Activated T-helper 17 cell treated with anti-CD3 and anti-CD28 coated beads, Interleukin-2, amount 50 U/mL, for 72 hours (primary cell): Measurements from ENCODE around the gene RDH13. TPM values are rescaled to one million over a fixed set of nuclear protein-coding genes. Genes with fewer than 3 reads are reported as not detected.
"Not testable (repeated sequence)": the region's sequence is repeated elsewhere in the genome, so short reads cannot be mapped to it uniquely, and the experiment has no call there.

Experiments used
- ATAC-seq: fragments of 150-1000 bp; cut with Tn5 transposase; replicated peaks from 2 replicates; pipeline ENCODE4 v1.10.0; 2021; ENCODE audit warnings: mild to moderate bottlenecking, moderate library complexity
- H3K27ac Mint-ChIP-seq: one replicate; pipeline ENCODE4 v1.8.0; 2022; ENCODE audit warnings: mixed read lengths
- H3K27me3 Mint-ChIP-seq: one replicate; pipeline ENCODE4 v1.8.0; 2022; ENCODE audit warnings: mixed read lengths
- H3K36me3 Mint-ChIP-seq: one replicate; pipeline ENCODE4 v1.8.0; 2022; ENCODE audit warnings: low read depth, mild to moderate bottlenecking, mixed read lengths
- H3K4me1 Mint-ChIP-seq: one replicate; pipeline ENCODE4 v1.8.0; 2022; ENCODE audit warnings: mixed read lengths
- H3K4me3 Mint-ChIP-seq: one replicate; pipeline ENCODE4 v1.8.0; 2022; ENCODE audit warnings: mild to moderate bottlenecking, mixed read lengths
- H3K9me3 Mint-ChIP-seq: one replicate; pipeline ENCODE4 v1.8.0; 2022; ENCODE audit warnings: mixed read lengths
- total RNA-seq, 2 donors: library from RNA; stranded (reverse); gene quantifications; one replicate each; pipeline ENCODE4 v1.2.3, GENCODE V29; 2022

RDH13 gene
- total RNA-seq, 2 donors from 2014 or later: 20.4 to 25.0 TPM

DNA sequence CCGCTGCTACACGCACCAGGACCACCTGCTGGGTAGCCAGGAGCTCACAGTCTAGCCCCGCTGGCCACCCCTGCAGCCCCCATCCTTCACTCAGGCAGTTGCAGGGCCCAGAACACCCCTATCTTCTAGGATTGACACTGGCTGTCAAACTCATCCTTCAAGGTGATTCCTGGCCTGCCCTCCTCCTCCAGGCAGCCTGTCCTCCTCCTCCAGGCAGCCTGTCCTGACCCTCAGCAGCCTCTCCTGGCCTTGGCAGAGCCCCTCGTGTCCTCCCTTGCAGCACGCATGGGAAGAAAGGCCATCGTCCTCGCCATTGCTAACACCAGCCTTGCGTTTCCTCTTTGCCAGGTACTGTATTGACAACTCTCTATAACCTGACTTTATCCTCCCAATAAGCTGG is 9.0 kb upstream of the RDH13 start:
- peaks cover 18% of the 10 kb centered on the region for H3K4me1 Mint-ChIP-seq
- H3K27ac Mint-ChIP-seq: no peak overlapping the region
- no peaks in the 10 kb centered on the region for H3K9me3 Mint-ChIP-seq
- H3K4me3 Mint-ChIP-seq: no peak overlapping the region
- H3K27me3 Mint-ChIP-seq: peaks cover 33% of the 10 kb centered on the region
- no peaks in the 10 kb centered on the region for H3K36me3 Mint-ChIP-seq
- no peak for ATAC-seq

- H3K4me3 Mint-ChIP-seq: peak overlapping the region; percentile 28
- peaks cover 18% of the 10 kb centered on the region for H3K4me1 Mint-ChIP-seq
- H3K9me3 Mint-ChIP-seq: no peaks in the 10 kb centered on the region
- ATAC-seq: peak; percentile 90
- peaks cover 37% of the 10 kb centered on the region for H3K27me3 Mint-ChIP-seq
- H3K36me3 Mint-ChIP-seq: no peaks in the 10 kb centered on the region
- H3K27ac Mint-ChIP-seq: no peak overlapping the region
Measured at GRCh38 chr19:55071129-55071502, 8.2 kb upstream of the RDH13 start.

DNA sequence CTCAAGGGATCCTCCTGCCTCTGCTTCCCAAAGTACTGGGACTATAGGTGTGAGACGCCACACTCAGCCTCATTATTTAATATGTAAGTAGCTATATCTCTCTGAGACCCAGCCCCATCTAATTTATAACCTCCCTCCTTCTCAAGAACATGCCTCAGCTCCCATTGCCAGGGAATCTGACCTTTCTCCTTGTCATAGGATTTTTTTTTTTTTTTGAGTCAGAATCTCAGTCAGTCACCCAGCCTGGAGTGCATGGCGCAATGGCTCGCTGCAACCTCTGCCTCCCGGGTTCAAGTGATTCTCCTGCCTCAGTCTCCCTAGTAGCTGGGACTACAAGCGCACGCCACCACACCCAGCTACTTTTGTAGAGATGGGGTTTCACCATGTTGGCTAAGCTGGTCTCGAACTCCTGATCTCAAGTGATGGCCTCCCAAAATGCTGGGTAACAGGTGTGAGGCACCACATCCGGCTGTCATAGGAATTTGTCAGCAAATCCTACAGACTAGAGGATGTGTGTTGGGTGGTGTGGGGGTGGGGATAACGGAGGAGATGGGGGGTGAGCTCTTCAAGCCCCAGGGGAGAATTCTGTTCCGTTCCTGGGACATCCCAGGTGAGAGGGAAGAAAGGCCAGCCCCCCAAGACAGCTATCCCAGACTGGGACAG is 7.6 kb upstream of the RDH13 start:
- Mint-ChIP-seq H3K27ac (no peak overlapping the region), H3K4me1 (peaks cover 18% of the 10 kb centered on the region), H3K27me3 (peaks cover 39% of the 10 kb centered on the region), H3K9me3 (no peaks in the 10 kb centered on the region), H3K4me3 (peak overlapping the region; percentile 28), H3K36me3 (no peaks in the 10 kb centered on the region)
- ATAC-seq: peak; percentile 32

- H3K27me3 Mint-ChIP-seq: peaks cover 39% of the 10 kb centered on the region
- peak overlapping the region; percentile 60 for H3K4me3 Mint-ChIP-seq
- no peaks in the 10 kb centered on the region for H3K9me3 Mint-ChIP-seq
- H3K4me1 Mint-ChIP-seq: peaks cover 18% of the 10 kb centered on the region
- no peaks in the 10 kb centered on the region for H3K36me3 Mint-ChIP-seq
- peak overlapping the region; percentile 8 for H3K27ac Mint-ChIP-seq
- ATAC-seq: no peak
Measured at GRCh38 chr19:55069865-55070197, 6.9 kb upstream of the RDH13 start.

GRCh38 chr19:55068950-55069864 is 6.3 kb upstream of the RDH13 start:
- Mint-ChIP-seq H3K4me3 (peak overlapping the region; percentile 60), H3K27me3 (peaks cover 39% of the 10 kb centered on the region)

GRCh38 chr19:55067869-55068268 is 4.9 kb upstream of the RDH13 start:
- Mint-ChIP-seq H3K36me3 (no peaks in the 10 kb centered on the region), H3K4me1 (peaks cover 18% of the 10 kb centered on the region), H3K4me3 (peak overlapping the region; percentile 30), H3K27ac (no peak overlapping the region), H3K27me3 (peaks cover 39% of the 10 kb centered on the region), H3K9me3 (no peaks in the 10 kb centered on the region)
- ATAC-seq: no peak

More at GRCh38 chr19:55068950-55069864, 6.3 kb upstream of the RDH13 start:
- peaks cover 18% of the 10 kb centered on the region for H3K4me1 Mint-ChIP-seq
- no peaks in the 10 kb centered on the region for H3K9me3 Mint-ChIP-seq
- peak; percentile 64 for ATAC-seq
- H3K36me3 Mint-ChIP-seq: no peaks in the 10 kb centered on the region
- peak overlapping the region; percentile 8 for H3K27ac Mint-ChIP-seq

DNA sequence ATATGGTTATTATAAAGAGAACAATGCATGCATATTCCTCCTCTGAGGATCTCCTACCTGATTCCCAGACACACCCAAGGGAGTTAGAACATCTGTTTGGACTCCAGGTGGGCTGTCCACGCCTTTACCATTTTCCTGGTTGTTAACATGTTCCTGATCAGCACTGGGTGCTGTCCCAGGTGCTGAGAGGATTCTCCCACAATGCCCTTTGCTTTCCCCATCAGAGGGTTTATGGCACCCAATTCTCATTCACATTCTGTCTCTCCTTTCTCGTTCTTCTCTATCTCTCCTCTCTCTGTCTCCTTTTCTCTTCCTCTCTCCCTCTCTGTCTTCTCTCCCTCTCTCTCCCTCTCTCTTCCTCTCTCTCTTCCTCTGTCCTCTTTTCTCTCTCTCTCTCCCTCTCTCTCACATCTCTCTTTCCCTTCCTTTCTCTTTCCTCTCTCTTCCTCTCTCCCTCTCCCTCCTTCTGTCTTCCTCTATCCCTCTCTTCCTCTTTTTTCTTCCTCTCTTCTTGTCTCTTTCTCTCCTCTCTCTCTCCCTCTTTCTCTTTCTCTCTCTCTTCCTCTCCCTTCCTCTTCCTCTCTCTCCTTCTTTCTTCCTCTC is 3.3 kb upstream of the RDH13 start:
- no peaks in the 10 kb centered on the region for H3K36me3 Mint-ChIP-seq
- no peak overlapping the region for H3K4me3 Mint-ChIP-seq
- no peak overlapping the region for H3K27ac Mint-ChIP-seq
- H3K27me3 Mint-ChIP-seq: peaks cover 32% of the 10 kb centered on the region
- H3K4me1 Mint-ChIP-seq: peaks cover 18% of the 10 kb centered on the region
- H3K9me3 Mint-ChIP-seq: no peaks in the 10 kb centered on the region
- ATAC-seq: no peak

GRCh38 chr19:55065516-55065915 is 2.6 kb upstream of the RDH13 start:
- not testable (repeated sequence) for H3K4me3 Mint-ChIP-seq, H3K27ac Mint-ChIP-seq, H3K36me3 Mint-ChIP-seq, H3K9me3 Mint-ChIP-seq, ATAC-seq
- Mint-ChIP-seq H3K27me3 (peaks cover 30% of the 10 kb centered on the region), H3K4me1 (peaks cover 16% of the 10 kb centered on the region)

DNA sequence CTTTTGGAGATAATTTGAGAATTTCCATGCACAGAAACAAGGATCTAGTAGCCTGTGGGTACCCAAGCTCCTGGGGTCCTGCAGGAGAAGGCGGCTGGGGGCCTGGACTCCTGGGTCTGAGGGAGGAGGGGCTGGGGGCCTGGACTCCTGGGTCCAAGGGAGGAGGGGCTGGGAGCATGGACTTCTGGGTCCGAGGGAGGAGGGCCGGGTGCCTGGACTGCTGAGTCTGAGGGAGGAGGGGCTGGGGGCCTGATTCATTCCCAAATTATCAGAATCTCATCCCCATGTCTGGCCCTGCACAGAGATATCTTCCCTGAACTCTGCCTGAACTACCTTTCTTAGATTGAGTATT is 520 bp upstream of the RDH13 start:
- H3K4me1 Mint-ChIP-seq: peaks cover 7% of the 10 kb centered on the region
- peak overlapping the region; percentile 52 for H3K27ac Mint-ChIP-seq
- H3K36me3 Mint-ChIP-seq: peaks cover 15% of the 10 kb centered on the region
- peaks cover 21% of the 10 kb centered on the region for H3K27me3 Mint-ChIP-seq
- H3K4me3 Mint-ChIP-seq: peak overlapping the region; percentile 83
- ATAC-seq: no peak
- no peaks in the 10 kb centered on the region for H3K9me3 Mint-ChIP-seq

GRCh38 chr19:55060287-55060686 is 2.7 kb downstream of the RDH13 start:
- H3K9me3 Mint-ChIP-seq, ATAC-seq, H3K27ac Mint-ChIP-seq, H3K4me1 Mint-ChIP-seq, H3K4me3 Mint-ChIP-seq, H3K27me3 Mint-ChIP-seq: not testable (repeated sequence)
- peaks cover 44% of the 10 kb centered on the region for H3K36me3 Mint-ChIP-seq

GRCh38 chr19:55058781-55059610 is 4.0 kb downstream of the RDH13 start:
- H3K4me1 Mint-ChIP-seq: no peaks in the 10 kb centered on the region
- ATAC-seq: no peak
- no peaks in the 10 kb centered on the region for H3K27me3 Mint-ChIP-seq
- no peaks in the 10 kb centered on the region for H3K9me3 Mint-ChIP-seq
- no peak overlapping the region for H3K27ac Mint-ChIP-seq
- H3K36me3 Mint-ChIP-seq: peaks cover 57% of the 10 kb centered on the region
- no peak overlapping the region for H3K4me3 Mint-ChIP-seq

DNA sequence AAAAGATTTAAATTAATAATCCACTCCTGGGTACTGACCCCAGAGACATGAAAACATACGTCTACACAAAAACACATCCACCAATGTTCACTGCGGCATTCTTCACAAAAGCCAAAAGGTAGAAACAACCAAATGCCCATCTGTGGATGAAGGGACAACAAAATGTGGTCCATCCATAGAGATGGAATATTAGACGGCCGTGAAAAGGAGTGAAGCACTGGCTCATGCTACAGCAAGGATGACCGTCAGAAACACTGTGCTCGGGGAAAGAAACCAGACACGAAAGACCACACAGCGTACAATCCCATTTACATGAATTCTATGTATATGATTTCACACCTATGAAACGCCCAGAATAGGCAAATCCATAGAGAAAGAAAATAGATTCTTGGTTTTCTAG is 6.1 kb downstream of the RDH13 start:
- peaks cover 77% of the 10 kb centered on the region for H3K36me3 Mint-ChIP-seq
- no peak for ATAC-seq

DNA sequence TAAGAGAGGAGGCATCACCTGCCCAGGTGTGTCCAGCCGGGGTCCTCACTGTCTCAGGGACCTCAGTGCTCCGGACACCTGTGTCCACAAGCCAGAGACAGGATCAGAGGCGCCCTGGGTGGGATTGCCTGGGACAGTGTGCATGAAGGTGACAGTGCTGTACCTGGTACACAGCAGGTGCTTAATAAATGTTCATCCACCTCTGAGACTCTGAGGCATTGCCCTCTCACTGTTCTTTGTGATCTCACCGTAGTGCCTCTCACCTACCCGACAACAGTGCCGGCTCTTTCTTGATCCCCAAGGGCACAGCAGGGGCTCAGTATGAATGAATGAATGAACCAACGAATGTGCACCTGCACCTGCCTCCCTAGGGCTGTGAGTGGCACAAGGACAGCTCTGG is 9.2 kb downstream of the RDH13 start:
- no peak for ATAC-seq
- H3K9me3 Mint-ChIP-seq: no peaks in the 10 kb centered on the region
- no peaks in the 10 kb centered on the region for H3K4me1 Mint-ChIP-seq
- peaks cover 87% of the 10 kb centered on the region for H3K36me3 Mint-ChIP-seq
- H3K4me3 Mint-ChIP-seq: no peak overlapping the region
- no peak overlapping the region for H3K27ac Mint-ChIP-seq
- no peaks in the 10 kb centered on the region for H3K27me3 Mint-ChIP-seq

More for the DNA sequence above, 6.1 kb downstream of the RDH13 start:
- Mint-ChIP-seq H3K4me1 (no peaks in the 10 kb centered on the region), H3K9me3 (no peaks in the 10 kb centered on the region), H3K27ac (no peak overlapping the region), H3K27me3 (no peaks in the 10 kb centered on the region), H3K4me3 (no peak overlapping the region)
